H1 (cell line): ENCODE data around the gene HEPACAM. TPM values are rescaled to one million over a fixed set of nuclear protein-coding genes. Genes with fewer than 3 reads are reported as not detected.

Source experiments
- JUN ChIP-seq: IDR thresholded peaks from 2 replicates; pipeline ENCODE4 v1.6.1; 2011; ENCODE audit warnings: low read depth, mild to moderate bottlenecking, improper control_type of control experiment, low read length
- SP2 ChIP-seq: IDR thresholded peaks from 2 replicates; pipeline ENCODE4 v1.6.1; 2012; ENCODE audit warnings: mild to moderate bottlenecking, low read length, inconsistent platforms
- TAF7 ChIP-seq: optimal IDR thresholded peaks from 2 replicates; pipeline ENCODE3; 2011; ENCODE audit warnings: low read depth, mild to moderate bottlenecking, inconsistent platforms, low read length, moderate library complexity, borderline replicate concordance
- TBP ChIP-seq: IDR thresholded peaks from 2 replicates; pipeline ENCODE4 v1.6.1; 2011; ENCODE audit warnings: low read depth, low read length, improper control_type of control experiment
- TCF12 ChIP-seq: IDR thresholded peaks from 2 replicates; pipeline ENCODE4 v1.6.1; 2011; ENCODE audit warnings: low read depth, mild to moderate bottlenecking, low read length
- ZNF274 ChIP-seq: IDR thresholded peaks from 2 replicates; pipeline ENCODE4 v1.7.0; 2012; ENCODE audit warnings: low read length, borderline replicate concordance; ENCODE audit errors: extremely low read depth
- polyA plus RNA-seq, 7 experiments: library from polyadenylated mRNA; depleted of rRNA in 3 of 7; stranded (reverse) in 5 of 7; unstranded in 2 of 7; fragments of >200 nt in 5 of 7; fragments of 200-250 nt in 2 of 7; gene quantifications; 1 replicate in 5 of 7; 2 replicates in 1 of 7; 4 replicates in 1 of 7; pipeline versions ENCODE4 v1.2.1 to v1.2.3, GENCODE V29; 2011 to 2013; ENCODE audit warnings: missing spikeins in 2 of 7, mixed read lengths in 2 of 7
- total RNA-seq: library from RNA; stranded (reverse); fragmentation: NEBNext Ultra II Directional; extraction: Animal tissue kit (Norgen Biotek cat#: 25700); gene quantifications from 2 replicates; pipeline ENCODE4 v1.2.1, GENCODE V29; 2021
- TF ChIP-seq, protein P1 (sequence below): IDR thresholded peaks from 2 replicates; pipeline ENCODE4 v1.6.1; 2012; ENCODE audit warnings: low read length, inconsistent platforms

HEPACAM gene
- total and polyA plus RNA-seq, 2 of the 8 experiments (the other 6 are each of a cell fraction or from before 2014, with no cell fraction given) = not detected

DNA sequence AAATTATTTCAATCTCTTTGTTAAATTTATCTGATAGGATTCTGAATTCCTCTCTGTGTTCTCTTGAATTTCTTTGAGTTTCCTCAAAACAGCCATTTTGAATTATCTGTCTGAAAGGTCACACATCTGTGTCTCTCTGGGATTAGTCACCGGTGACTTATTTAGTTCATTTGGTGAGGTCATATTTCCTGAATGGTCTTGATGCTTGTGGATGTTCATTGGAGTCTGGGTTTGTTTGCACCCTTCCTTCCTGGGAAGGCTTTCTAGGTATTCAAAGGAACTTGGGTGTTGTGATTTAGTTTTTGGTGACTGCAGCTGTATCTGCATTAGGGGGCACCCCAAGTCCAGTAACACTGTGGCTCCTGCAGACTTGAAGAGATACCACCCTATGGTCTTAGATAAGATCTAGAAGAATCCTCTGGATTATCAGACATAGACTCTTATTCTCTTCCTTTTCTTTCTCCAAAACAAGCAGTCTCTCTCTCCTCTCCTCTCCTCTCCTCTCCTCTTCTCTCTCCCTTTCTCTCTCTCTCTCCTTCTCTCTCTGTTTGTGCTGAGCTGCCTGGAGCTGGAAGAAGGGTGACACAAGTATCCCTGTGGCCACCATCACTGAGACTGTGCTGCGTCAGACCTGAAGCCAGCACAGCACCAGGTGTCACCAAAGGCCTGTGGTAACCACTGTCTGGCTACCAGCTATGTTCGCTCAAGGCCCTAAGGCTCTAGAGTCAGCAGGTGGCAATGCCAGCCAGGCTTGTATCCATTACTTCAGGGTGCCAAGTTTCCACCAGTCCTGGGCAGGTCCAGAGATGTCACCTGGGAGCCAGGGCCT, 20.1 kb downstream of the HEPACAM start (continued):
- TF ChIP-seq JUN (no peak), TCF12 (no peak), SP2 (no peak), ZNF274 (no peak), TBP (no peak), TAF7 (no peak)
- TF ChIP-seq, protein P1, sequence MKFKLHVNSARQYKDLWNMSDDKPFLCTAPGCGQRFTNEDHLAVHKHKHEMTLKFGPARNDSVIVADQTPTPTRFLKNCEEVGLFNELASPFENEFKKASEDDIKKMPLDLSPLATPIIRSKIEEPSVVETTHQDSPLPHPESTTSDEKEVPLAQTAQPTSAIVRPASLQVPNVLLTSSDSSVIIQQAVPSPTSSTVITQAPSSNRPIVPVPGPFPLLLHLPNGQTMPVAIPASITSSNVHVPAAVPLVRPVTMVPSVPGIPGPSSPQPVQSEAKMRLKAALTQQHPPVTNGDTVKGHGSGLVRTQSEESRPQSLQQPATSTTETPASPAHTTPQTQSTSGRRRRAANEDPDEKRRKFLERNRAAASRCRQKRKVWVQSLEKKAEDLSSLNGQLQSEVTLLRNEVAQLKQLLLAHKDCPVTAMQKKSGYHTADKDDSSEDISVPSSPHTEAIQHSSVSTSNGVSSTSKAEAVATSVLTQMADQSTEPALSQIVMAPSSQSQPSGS = no peak
